Mucosa of descending colon (tissue), 3 donors: Measurements from ENCODE around the gene SENP6. TPM values are rescaled to one million over a fixed set of nuclear protein-coding genes. Genes with fewer than 3 reads are reported as not detected.
A peak's percentile ranks its signal among the peaks of the same experiment; 100 is the strongest.

ENCODE experiments used
- ATAC-seq: fragments of 200-7000 bp; cut with Tn5 transposase; one replicate; pipeline ENCODE4 v1.9.1; 2020; ENCODE audit warnings: mild to moderate bottlenecking, moderate library complexity
- DNase-seq, 3 donors: peaks; one replicate each; pipeline ENCODE4 v3.0.0-alpha.2; 2020
- H3K36me3 ChIP-seq: fragments of 200-600 bp; one replicate; pipeline ENCODE4 v1.8.0; 2021; ENCODE audit warnings: low read depth, mild to moderate bottlenecking
- H3K4me1 ChIP-seq: fragments of 200-600 bp; one replicate; pipeline ENCODE4 v1.8.0; 2021; ENCODE audit warnings: low read depth, mild to moderate bottlenecking
- H3K4me3 ChIP-seq: fragments of 200-600 bp; one replicate; pipeline ENCODE4 v1.8.0; 2021; ENCODE audit warnings: mild to moderate bottlenecking
- H3K9me3 ChIP-seq: fragments of 200-600 bp; one replicate; pipeline ENCODE4 v1.8.0; 2021; ENCODE audit warnings: mild to moderate bottlenecking
- CTCF ChIP-seq: fragments of 200-600 bp; IDR thresholded peaks from one replicate; pipeline ENCODE4 v1.8.0; 2022; ENCODE audit warnings: antibody characterized with exemption, mild to moderate bottlenecking
- intact Hi-C, 2 donors: fragments of 100-400 bp; cut with DNase I in 1 of 2; cut with micrococcal nuclease in 1 of 2; formaldehyde crosslinking; loops; one replicate each; pipeline versions ENCODE4 v1.11.0 to v1.11.1; 2022; cut with DNase I, micrococcal nuclease
- total RNA-seq, 3 donors: library from RNA; stranded (reverse); fragmentation: NEBNext Ultra II Directional in 2 of 3; extraction: Animal tissue kit (Norgen Biotek cat#: 25700) in 2 of 3; gene quantifications; one replicate each; pipeline versions ENCODE4 v1.2.1 to v1.2.4, GENCODE V29; 2021 to 2023
- donor health status: DM: no; HTN: no; CAD: no; lungs with moderate emphysema.
- donor health status: DM: no; HTN: no; CAD: no.
- donor health status: DM: no; HTN: yes; CAD: no.

Gene SENP6
- total RNA-seq, 3 donors from 2014 or later, result 72.2 to 117 (median 84.4) TPM

GRCh38 chr6:75745404-75745803, 143.7 kb downstream of the SENP6 start:
- H3K9me3 ChIP-seq, result no peaks in the 10 kb centered on the region
- H3K4me1 ChIP-seq, result peaks cover 6% of the 10 kb centered on the region
- H3K36me3 ChIP-seq, result no peaks in the 10 kb centered on the region
- no peak overlapping the region for H3K4me3 ChIP-seq
- intact Hi-C loops, result no loop called here
- no peak for DNase-seq
- no peak for ATAC-seq
- no peak for TF ChIP-seq CTCF

GRCh38 chr6:75746221-75746620, 144.5 kb downstream of the SENP6 start:
- TF ChIP-seq CTCF, result no peak
- no peaks in the 10 kb centered on the region for H3K9me3 ChIP-seq
- H3K4me1 ChIP-seq, result peaks cover 6% of the 10 kb centered on the region
- no peak for DNase-seq
- H3K36me3 ChIP-seq, result no peaks in the 10 kb centered on the region
- no peak overlapping the region for H3K4me3 ChIP-seq
- intact Hi-C loops, result no loop called here
- no peak for ATAC-seq

GRCh38 chr6:75747152-75747992, 145.7 kb downstream of the SENP6 start:
- H3K4me3 ChIP-seq, result no peak overlapping the region
- ATAC-seq (peak; percentile 26), DNase-seq (peak in 1 of 3 donors; percentile 62)
- H3K36me3 ChIP-seq, result no peaks in the 10 kb centered on the region
- intact Hi-C loops, result no loop called here
- no peaks in the 10 kb centered on the region for H3K9me3 ChIP-seq
- TF ChIP-seq CTCF, result no peak
- H3K4me1 ChIP-seq, result peaks cover 6% of the 10 kb centered on the region

- intact Hi-C loops, result no loop called here
- no peak for TF ChIP-seq CTCF
- no peak for DNase-seq
- H3K9me3 ChIP-seq, result no peaks in the 10 kb centered on the region
- peaks cover 6% of the 10 kb centered on the region for H3K4me1 ChIP-seq
- no peak for ATAC-seq
- peak overlapping the region; percentile 87 for H3K4me3 ChIP-seq
- no peaks in the 10 kb centered on the region for H3K36me3 ChIP-seq
Measured at GRCh38 chr6:75748003-75748742, 146.5 kb downstream of the SENP6 start.

GRCh38 chr6:75748743-75749538, 147.3 kb downstream of the SENP6 start, which contains the start of gene MYO6:
TSS of gene MYO6 (plus strand) at chr6:75749239. CDS start at chr6:75817548, 68,309 bp downstream.
- Histone ChIP-seq H3K36me3 (no peaks in the 10 kb centered on the region), H3K9me3 (no peaks in the 10 kb centered on the region), H3K4me1 (peaks cover 6% of the 10 kb centered on the region), H3K4me3 (peak within 1 kb of the TSS; percentile 87)
- no peak for TF ChIP-seq CTCF
- peak; percentile 95 for ATAC-seq
- intact Hi-C loops, result no loop called here
- DNase-seq, result peak; percentile 85 to 90 (median 88)
